ENCODE data around the gene SHISA5. TPM values are rescaled to one million over a fixed set of nuclear protein-coding genes. Genes with fewer than 3 reads are reported as not detected.
A peak's percentile ranks its signal among the peaks of the same experiment; 100 is the strongest.

Gene SHISA5
- total RNA-seq, 2 experiments from 2014 or later, result 88.9 to 93.1 TPM

GRCh38 chr3:48435223-48435595 lies 68.8 kb downstream of the SHISA5 start:
- Mint-ChIP-seq H3K4me3 (no peak overlapping the region), H3K4me1 (ENCODE audit: low read depth) (peaks cover 19% of the 10 kb centered on the region), H3K36me3 (peaks cover 7% of the 10 kb centered on the region), H3K9me3 (no peaks in the 10 kb centered on the region), H3K27me3 (no peaks in the 10 kb centered on the region), H3K27ac (no peak overlapping the region)
- CTCF ChIA-PET, result interaction anchor here (1.0 to 9.7 kb wide), 46 partner anchors 10 to 282 kb away, joined by 3 to 290 read pairs (median 12); partner anchors contain the start of genes ATRIP, CDC25A, CELSR3 and IP6K2
- intact Hi-C loops (cut with micrococcal nuclease), result no loop called here
- POLR2A ChIA-PET, result interaction anchor here (0.9 to 2.1 kb wide), 4 partner anchors 34 to 163 kb away, joined by 4 to 7 read pairs (median 6); partner anchors contain the start of gene PFKFB4
- no peak for DNase-seq

- Mint-ChIP-seq H3K4me3 (no peak overlapping the region), H3K9me3 (no peaks in the 10 kb centered on the region), H3K36me3 (peaks cover 4% of the 10 kb centered on the region), H3K27me3 (no peaks in the 10 kb centered on the region), H3K4me1 (ENCODE audit: low read depth) (peaks cover 17% of the 10 kb centered on the region), H3K27ac (no peak overlapping the region)
- DNase-seq, result no peak
- CTCF ChIA-PET, result interaction anchor here (1.3 to 9.7 kb wide), 7 partner anchors 11 to 175 kb away, joined by 5 to 290 read pairs (median 25); partner anchors contain the start of genes ATRIP and UQCRC1
- POLR2A ChIA-PET, result no interaction called here
- intact Hi-C loops (cut with micrococcal nuclease), result no loop called here
Observed at GRCh38 chr3:48434591-48435222, 69.3 kb downstream of the SHISA5 start.

GRCh38 chr3:48433472-48434118 lies 70.4 kb downstream of the SHISA5 start:
- H3K4me1 Mint-ChIP-seq (ENCODE audit: low read depth), result peaks cover 11% of the 10 kb centered on the region
- H3K9me3 Mint-ChIP-seq, result no peaks in the 10 kb centered on the region
- POLR2A ChIA-PET, result interaction anchor here (0.6 kb wide), 1 partner anchor 110 kb away, joined by 3 read pairs; no protein-coding TSS in a partner anchor
- intact Hi-C loops (cut with micrococcal nuclease), result no loop called here
- peaks cover 4% of the 10 kb centered on the region for H3K36me3 Mint-ChIP-seq
- DNase-seq, result no peak
- H3K4me3 Mint-ChIP-seq, result no peak overlapping the region
- H3K27me3 Mint-ChIP-seq, result no peaks in the 10 kb centered on the region
- no peak overlapping the region for H3K27ac Mint-ChIP-seq
- CTCF ChIA-PET, result interaction anchor here (1.0 to 9.7 kb wide), 8 partner anchors 10 to 126 kb away, joined by 3 to 290 read pairs (median 16); partner anchors contain the start of gene ATRIP

- no peaks in the 10 kb centered on the region for H3K27me3 Mint-ChIP-seq
- intact Hi-C loops (cut with micrococcal nuclease), result no loop called here
- POLR2A ChIA-PET, result interaction anchor here (0.6 kb wide), 1 partner anchor 109 kb away, joined by 3 read pairs; no protein-coding TSS in a partner anchor
Observed at GRCh38 chr3:48432411-48433371, 71.3 kb downstream of the SHISA5 start.

GRCh38 chr3:48431224-48432029 lies 72.5 kb downstream of the SHISA5 start:
- H3K27ac Mint-ChIP-seq, result no peak overlapping the region
- no peaks in the 10 kb centered on the region for H3K27me3 Mint-ChIP-seq
- intact Hi-C loops (cut with micrococcal nuclease), result no loop called here
- no peak overlapping the region for H3K4me3 Mint-ChIP-seq
- peaks cover 5% of the 10 kb centered on the region for H3K4me1 Mint-ChIP-seq (ENCODE audit: low read depth)
- no peaks in the 10 kb centered on the region for H3K9me3 Mint-ChIP-seq
- ChIA-PET CTCF (interaction anchor here (0.7 to 9.7 kb wide), 4 partner anchors 30 to 231 kb away, joined by 3 to 290 read pairs (median 8); partner anchors contain the start of gene CELSR3), POLR2A (interaction anchor here (1.0 to 1.1 kb wide), 2 partner anchors 8 to 9 kb away, joined by 3 read pairs; partner anchors contain the start of genes CCDC51 and TMA7)
- H3K36me3 Mint-ChIP-seq, result peaks cover 4% of the 10 kb centered on the region
- DNase-seq, result no peak

More at GRCh38 chr3:48432411-48433371, 71.3 kb downstream of the SHISA5 start:
- Mint-ChIP-seq H3K4me1 (ENCODE audit: low read depth) (peaks cover 7% of the 10 kb centered on the region), H3K9me3 (no peaks in the 10 kb centered on the region), H3K27ac (no peak overlapping the region), H3K4me3 (no peak overlapping the region), H3K36me3 (peaks cover 4% of the 10 kb centered on the region)
- DNase-seq, result no peak
- CTCF ChIA-PET, result interaction anchor here (0.8 to 9.7 kb wide), 7 partner anchors 11 to 238 kb away, joined by 3 to 290 read pairs (median 4); no protein-coding TSS in a partner anchor

- DNase-seq, result no peak
- Mint-ChIP-seq H3K27ac (no peak overlapping the region), H3K4me3 (peak overlapping the region; percentile 69), H3K9me3 (no peaks in the 10 kb centered on the region), H3K27me3 (no peaks in the 10 kb centered on the region), H3K4me1 (ENCODE audit: low read depth) (peaks cover 5% of the 10 kb centered on the region), H3K36me3 (peaks cover 4% of the 10 kb centered on the region)
- CTCF ChIA-PET, result interaction anchor here (0.7 to 2.4 kb wide), 3 partner anchors 29 to 232 kb away, joined by 3 to 11 read pairs (median 4); partner anchors contain the start of gene CELSR3
- intact Hi-C loops (cut with micrococcal nuclease), result no loop called here
- POLR2A ChIA-PET, result interaction anchor here (1.0 to 1.1 kb wide), 2 partner anchors 9 to 10 kb away, joined by 3 read pairs; partner anchors contain the start of genes CCDC51 and TMA7
Observed at GRCh38 chr3:48430708-48431101, 73.3 kb downstream of the SHISA5 start.

GRCh38 chr3:48429960-48430707 lies 73.8 kb downstream of the SHISA5 start, which contains the start of gene PLXNB1:
Gene PLXNB1, minus strand, starts transcription at chr3:48430086. Its CDS starts 5,475 bp downstream, at chr3:48424611.
- H3K4me1 Mint-ChIP-seq (ENCODE audit: low read depth), result peaks cover 5% of the 10 kb centered on the region
- intact Hi-C loops (cut with micrococcal nuclease), result no loop called here
- H3K27me3 Mint-ChIP-seq, result no peaks in the 10 kb centered on the region
- ChIA-PET POLR2A (interaction anchor here (1.0 kb wide), 1 partner anchor 10 kb away, joined by 3 read pairs; the partner anchor contains the start of genes CCDC51 and TMA7), CTCF (interaction anchor here (1.2 to 2.4 kb wide), 2 partner anchors 29 to 119 kb away, joined by 4 to 11 read pairs; no protein-coding TSS in a partner anchor)
- DNase-seq, result peak; percentile 20
- H3K9me3 Mint-ChIP-seq, result no peaks in the 10 kb centered on the region
- peaks cover 4% of the 10 kb centered on the region for H3K36me3 Mint-ChIP-seq
- H3K4me3 Mint-ChIP-seq, result peak within 1 kb of the TSS; percentile 69
- H3K27ac Mint-ChIP-seq, result no peak within 1 kb of the TSS

GRCh38 chr3:48429317-48429959 lies 74.5 kb downstream of the SHISA5 start:
- ChIA-PET CTCF (interaction anchor here (2.4 kb wide), 1 partner anchor 28 kb away, joined by 11 read pairs; no protein-coding TSS in a partner anchor), POLR2A (interaction anchor here (1.0 kb wide), 2 partner anchors 10 to 44 kb away, joined by 3 read pairs; partner anchors contain the start of gene CCDC51)

GRCh38 chr3:48428572-48429316 lies 75.2 kb downstream of the SHISA5 start:
- H3K4me3 Mint-ChIP-seq, result peak overlapping the region; percentile 38
- peaks cover 2% of the 10 kb centered on the region for H3K4me1 Mint-ChIP-seq (ENCODE audit: low read depth)
- intact Hi-C loops (cut with micrococcal nuclease), result no loop called here
- ChIA-PET POLR2A (interaction anchor here (1.0 kb wide), 2 partner anchors 11 to 45 kb away, joined by 3 read pairs; partner anchors contain the start of gene CCDC51), CTCF (interaction anchor here (1.0 to 2.4 kb wide), 2 partner anchors 27 to 28 kb away, joined by 3 to 11 read pairs; no protein-coding TSS in a partner anchor)
- H3K27me3 Mint-ChIP-seq, result no peaks in the 10 kb centered on the region
- no peak overlapping the region for H3K27ac Mint-ChIP-seq
- DNase-seq, result no peak
- no peaks in the 10 kb centered on the region for H3K9me3 Mint-ChIP-seq
- peaks cover 4% of the 10 kb centered on the region for H3K36me3 Mint-ChIP-seq

More at GRCh38 chr3:48429317-48429959, 74.5 kb downstream of the SHISA5 start:
- Mint-ChIP-seq H3K27ac (no peak overlapping the region), H3K9me3 (no peaks in the 10 kb centered on the region), H3K4me1 (ENCODE audit: low read depth) (peaks cover 4% of the 10 kb centered on the region), H3K36me3 (peaks cover 4% of the 10 kb centered on the region), H3K4me3 (peak overlapping the region; percentile 69), H3K27me3 (no peaks in the 10 kb centered on the region)
- intact Hi-C loops (cut with micrococcal nuclease), result no loop called here
- DNase-seq, result peak; percentile 61
